NB4 (cell line): ENCODE data around the gene TMEM187.

ENCODE experiments used
- DNase-seq: peaks from one replicate; pipeline ENCODE4 v3.0.0; 2010; ENCODE audit warnings: low read depth
- H3K4me3 ChIP-seq: one replicate; pipeline ENCODE4 v1.5.1; 2011; ENCODE audit warnings: mild to moderate bottlenecking, low read depth, low read length, moderate library complexity
- MYC ChIP-seq: IDR thresholded peaks from 2 replicates; pipeline ENCODE4 v1.6.1; 2011; ENCODE audit warnings: low read depth, low read length
- POLR2A ChIP-seq: IDR thresholded peaks from 2 replicates; pipeline ENCODE4 v1.6.1; 2011; ENCODE audit warnings: mild to moderate bottlenecking; ENCODE audit not compliant: insufficient read length; ENCODE audit errors: extremely low read depth
- TF ChIP-seq, protein P1 (sequence below): IDR thresholded peaks from 2 replicates; pipeline ENCODE4 v1.6.1; 2011; ENCODE audit warnings: low read depth, low read length
- TF ChIP-seq, protein P2 (sequence below): IDR thresholded peaks from one replicate; pipeline ENCODE4 v1.5.1; 2012; ENCODE audit warnings: low read depth, low read length

The TMEM187 gene

GRCh38 chrX:154019633-154020528 is 47.3 kb downstream of the TMEM187 start, which contains the start of gene IRAK1:
TSS of gene IRAK1 (minus strand) at chrX:154019902. CDS start at chrX:154019812, 90 bp downstream.
- H3K4me3 ChIP-seq = peak within 1 kb of the TSS; percentile 85
- TF ChIP-seq POLR2A (peak; percentile 47), MYC (peak; percentile 74)
- TF ChIP-seq, protein P1, sequence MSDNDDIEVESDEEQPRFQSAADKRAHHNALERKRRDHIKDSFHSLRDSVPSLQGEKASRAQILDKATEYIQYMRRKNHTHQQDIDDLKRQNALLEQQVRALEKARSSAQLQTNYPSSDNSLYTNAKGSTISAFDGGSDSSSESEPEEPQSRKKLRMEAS = peak; percentile 39; the same call in 1 of the 2 replicates
- TF ChIP-seq, protein P2, sequence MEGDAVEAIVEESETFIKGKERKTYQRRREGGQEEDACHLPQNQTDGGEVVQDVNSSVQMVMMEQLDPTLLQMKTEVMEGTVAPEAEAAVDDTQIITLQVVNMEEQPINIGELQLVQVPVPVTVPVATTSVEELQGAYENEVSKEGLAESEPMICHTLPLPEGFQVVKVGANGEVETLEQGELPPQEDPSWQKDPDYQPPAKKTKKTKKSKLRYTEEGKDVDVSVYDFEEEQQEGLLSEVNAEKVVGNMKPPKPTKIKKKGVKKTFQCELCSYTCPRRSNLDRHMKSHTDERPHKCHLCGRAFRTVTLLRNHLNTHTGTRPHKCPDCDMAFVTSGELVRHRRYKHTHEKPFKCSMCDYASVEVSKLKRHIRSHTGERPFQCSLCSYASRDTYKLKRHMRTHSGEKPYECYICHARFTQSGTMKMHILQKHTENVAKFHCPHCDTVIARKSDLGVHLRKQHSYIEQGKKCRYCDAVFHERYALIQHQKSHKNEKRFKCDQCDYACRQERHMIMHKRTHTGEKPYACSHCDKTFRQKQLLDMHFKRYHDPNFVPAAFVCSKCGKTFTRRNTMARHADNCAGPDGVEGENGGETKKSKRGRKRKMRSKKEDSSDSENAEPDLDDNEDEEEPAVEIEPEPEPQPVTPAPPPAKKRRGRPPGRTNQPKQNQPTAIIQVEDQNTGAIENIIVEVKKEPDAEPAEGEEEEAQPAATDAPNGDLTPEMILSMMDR = no peak
- DNase-seq = peak; percentile 77

GRCh38 chrX:154020536-154021115 is 48.1 kb downstream of the TMEM187 start:
- peak; percentile 63 for DNase-seq
- peak overlapping the region; percentile 69 for H3K4me3 ChIP-seq
- TF ChIP-seq, protein P1 = no peak
- TF ChIP-seq MYC = no peak

DNA sequence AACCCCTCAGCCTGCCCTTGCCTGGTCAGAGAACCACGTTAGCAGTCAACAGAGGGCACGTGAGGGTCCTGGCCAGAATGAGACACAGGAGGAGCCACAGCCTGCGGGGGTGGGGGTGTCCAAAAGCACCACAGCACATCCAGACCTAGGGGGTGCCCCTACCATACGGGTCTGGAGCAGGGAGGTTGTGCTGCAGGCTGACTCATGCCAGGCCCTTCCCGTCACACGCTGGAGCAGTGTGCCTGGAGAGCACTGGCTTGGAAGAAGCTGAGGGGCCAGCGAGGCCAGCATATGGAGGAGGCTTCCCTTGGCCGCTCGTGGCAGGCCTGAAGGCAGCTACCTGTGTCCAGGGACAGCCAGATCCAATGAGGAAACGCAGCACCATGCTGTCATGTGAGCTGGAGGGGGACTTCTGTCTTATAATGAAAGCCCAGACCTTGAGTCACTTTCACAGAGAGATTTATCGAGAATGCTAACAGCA is 48.6 kb downstream of the TMEM187 start:
- peak overlapping the region; percentile 69 for H3K4me3 ChIP-seq
- TF ChIP-seq, protein P2 = no peak
- no peak for TF ChIP-seq POLR2A
- TF ChIP-seq, protein P1 = no peak
- no peak for TF ChIP-seq MYC
- peak; percentile 70 for DNase-seq

DNA sequence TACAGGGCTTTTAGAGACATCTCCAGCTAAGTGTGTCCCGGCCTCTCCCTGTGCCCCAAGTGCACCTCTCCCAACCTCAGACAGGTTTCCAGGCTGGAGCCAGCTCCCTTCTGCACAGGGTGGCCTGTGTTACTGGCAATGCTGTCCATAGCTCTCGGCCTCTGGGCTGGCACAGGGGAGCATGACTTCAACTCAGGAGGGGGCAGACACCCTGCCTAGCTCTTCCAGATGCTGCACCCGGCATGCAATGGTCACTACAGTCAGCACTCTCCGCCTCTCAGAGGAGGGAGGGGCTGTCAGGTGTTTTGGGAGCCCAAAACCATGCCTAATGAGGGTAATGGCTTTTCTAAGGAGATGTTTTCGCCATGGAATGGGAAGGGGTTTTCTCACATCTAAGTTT is 49.6 kb downstream of the TMEM187 start:
- DNase-seq = no peak
- TF ChIP-seq, protein P1 = no peak
- TF ChIP-seq MYC (no peak), POLR2A (no peak)
- TF ChIP-seq, protein P2 = no peak
- H3K4me3 ChIP-seq = no peak overlapping the region

DNA sequence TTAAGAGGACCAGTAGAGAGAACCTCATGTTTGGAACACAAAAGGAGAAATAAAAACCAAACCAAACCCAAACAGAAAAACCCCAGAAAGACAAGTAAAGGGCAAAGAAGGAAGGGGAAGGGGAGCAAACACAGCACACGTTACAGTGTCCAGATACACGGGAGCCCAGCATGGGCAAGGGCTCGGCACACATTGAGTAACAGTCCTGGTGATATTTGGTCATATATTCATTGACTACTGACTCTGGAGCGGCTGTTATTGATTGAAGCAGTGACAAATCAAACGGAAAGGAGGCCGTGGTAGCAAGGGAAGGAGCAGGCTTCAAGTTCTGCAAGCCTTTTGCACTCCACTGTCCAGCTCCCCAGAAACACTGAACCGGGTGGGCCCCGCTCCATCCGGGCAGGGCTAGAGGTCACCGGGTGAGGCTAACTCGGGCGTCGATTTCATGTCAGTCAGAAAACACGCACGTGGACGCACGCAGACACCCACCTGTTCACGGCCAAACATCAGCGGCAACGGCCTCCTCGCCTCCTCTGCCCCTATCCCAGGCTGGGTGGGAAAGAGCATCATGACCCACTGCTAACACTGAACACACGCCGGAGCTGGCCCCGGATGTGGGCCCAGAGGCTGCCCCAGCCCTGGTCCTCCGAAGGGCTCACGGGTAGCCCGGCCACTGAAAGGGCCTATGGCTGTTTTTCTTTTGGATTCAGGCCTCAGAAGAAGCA is 50.9 kb downstream of the TMEM187 start:
- TF ChIP-seq MYC (no peak), POLR2A (no peak)
- TF ChIP-seq, protein P1 = no peak
- TF ChIP-seq, protein P2 = no peak
- no peak overlapping the region for H3K4me3 ChIP-seq
- no peak for DNase-seq
